ENCODE data around the gene CRTC1.
"Not testable (repeated sequence)": the region's sequence is repeated elsewhere in the genome, so short reads cannot be mapped to it uniquely, and the experiment has no call there.

CRTC1 gene

GRCh38 chr19:18670312-18670711, 13.2 kb upstream of the CRTC1 start:
- no peak for DNase-seq

GRCh38 chr19:18671303-18672043, 12.0 kb upstream of the CRTC1 start:
- DNase-seq: no peak

GRCh38 chr19:18672044-18672451, 11.4 kb upstream of the CRTC1 start:
- DNase-seq: no peak

GRCh38 chr19:18672606-18673337, 10.7 kb upstream of the CRTC1 start:
- DNase-seq: no peak

- DNase-seq: no peak
Measured at GRCh38 chr19:18674616-18675015, 8.9 kb upstream of the CRTC1 start.

GRCh38 chr19:18675779-18676178, 7.7 kb upstream of the CRTC1 start:
- DNase-seq: no peak

- no peak for DNase-seq
Measured at GRCh38 chr19:18676692-18677091, 6.8 kb upstream of the CRTC1 start.

GRCh38 chr19:18677156-18677555, 6.3 kb upstream of the CRTC1 start:
- DNase-seq: no peak

GRCh38 chr19:18680148-18680547, 3.3 kb upstream of the CRTC1 start:
- not testable (repeated sequence) for DNase-seq

- DNase-seq: no peak
Measured at GRCh38 chr19:18682807-18683108, 722 bp upstream of the CRTC1 start.

GRCh38 chr19:18683958-18684641, 620 bp downstream of the CRTC1 start:
- no peak for DNase-seq

GRCh38 chr19:18684642-18684993, 1.1 kb downstream of the CRTC1 start:
- DNase-seq: no peak

- DNase-seq: no peak
Measured at GRCh38 chr19:18685597-18686190, 2.2 kb downstream of the CRTC1 start.

- DNase-seq: no peak
Measured at GRCh38 chr19:18687740-18688465, 4.4 kb downstream of the CRTC1 start.

GRCh38 chr19:18696023-18696422, 12.5 kb downstream of the CRTC1 start:
- DNase-seq: no peak

GRCh38 chr19:18697680-18698079, 14.2 kb downstream of the CRTC1 start:
- no peak for DNase-seq

- no peak for DNase-seq
Measured at GRCh38 chr19:18698321-18699167, 15.1 kb downstream of the CRTC1 start.

- DNase-seq: no peak
Measured at GRCh38 chr19:18699403-18700054, 16.0 kb downstream of the CRTC1 start.

- peak; percentile 69 for DNase-seq
Measured at GRCh38 chr19:18700501-18701249, 17.2 kb downstream of the CRTC1 start.

GRCh38 chr19:18701250-18701608, 17.7 kb downstream of the CRTC1 start:
- DNase-seq: no peak

- no peak for DNase-seq
Measured at GRCh38 chr19:18704054-18704453, 20.6 kb downstream of the CRTC1 start.
